HEK293T (cell line): ENCODE data around the gene TECPR1.

ENCODE experiments used
- ARNT ChIP-seq: fragments of 450-650 bp; IDR thresholded peaks from 2 replicates; pipeline ENCODE4 v1.6.1; 2017; ENCODE audit warnings: mild to moderate bottlenecking
- ELF4 ChIP-seq: fragments of 450-650 bp; IDR thresholded peaks from 2 replicates; pipeline ENCODE4 v1.6.1; 2017; ENCODE audit warnings: antibody characterized with exemption
- FOXK2 ChIP-seq: fragments of 450-650 bp; IDR thresholded peaks from 2 replicates; pipeline ENCODE4 v1.6.1; 2016; ENCODE audit warnings: mild to moderate bottlenecking
- FOXM1 ChIP-seq: fragments of 450-650 bp; IDR thresholded peaks from 2 replicates; pipeline ENCODE4 v1.6.1; 2017; ENCODE audit warnings: mild to moderate bottlenecking, borderline replicate concordance
- L3MBTL2 ChIP-seq: fragments of 450-650 bp; conservative IDR thresholded peaks from 2 replicates; pipeline ENCODE4 v1.6.1; 2016; ENCODE audit warnings: mild to moderate bottlenecking
- SP1 ChIP-seq: fragments of 450-650 bp; IDR thresholded peaks from 2 replicates; pipeline ENCODE4 v1.6.1; 2017
- SUZ12 ChIP-seq: fragments of 450-650 bp; IDR thresholded peaks from 2 replicates; pipeline ENCODE4 v1.6.1; 2016; ENCODE audit warnings: mild to moderate bottlenecking
- TARDBP ChIP-seq: fragments of 450-650 bp; IDR thresholded peaks from 2 replicates; pipeline ENCODE4 v1.6.1; 2016
- ZNF384 ChIP-seq: fragments of 450-650 bp; IDR thresholded peaks from 2 replicates; pipeline ENCODE4 v1.6.1; 2016
- TF ChIP-seq, protein P1 (sequence below): fragments of 450-650 bp; IDR thresholded peaks from 2 replicates; pipeline ENCODE4 v1.6.1; 2016

- no peak for TF ChIP-seq SUZ12
- TF ChIP-seq FOXM1 = no peak
- TF ChIP-seq TARDBP = no peak
- no peak for TF ChIP-seq SP1
- no peak for TF ChIP-seq ELF4
- TF ChIP-seq L3MBTL2 = no peak
- no peak for TF ChIP-seq ARNT
- no peak for TF ChIP-seq FOXK2
- TF ChIP-seq, protein P1, sequence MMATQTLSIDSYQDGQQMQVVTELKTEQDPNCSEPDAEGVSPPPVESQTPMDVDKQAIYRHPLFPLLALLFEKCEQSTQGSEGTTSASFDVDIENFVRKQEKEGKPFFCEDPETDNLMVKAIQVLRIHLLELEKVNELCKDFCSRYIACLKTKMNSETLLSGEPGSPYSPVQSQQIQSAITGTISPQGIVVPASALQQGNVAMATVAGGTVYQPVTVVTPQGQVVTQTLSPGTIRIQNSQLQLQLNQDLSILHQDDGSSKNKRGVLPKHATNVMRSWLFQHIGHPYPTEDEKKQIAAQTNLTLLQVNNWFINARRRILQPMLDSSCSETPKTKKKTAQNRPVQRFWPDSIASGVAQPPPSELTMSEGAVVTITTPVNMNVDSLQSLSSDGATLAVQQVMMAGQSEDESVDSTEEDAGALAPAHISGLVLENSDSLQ = no peak
- TF ChIP-seq ZNF384 = no peak
These were observed 43.6 kb upstream of the TECPR1 start for GRCh38 chr7:98295467-98296192.
